Non-pigmented ciliary epithelial cell (primary cell): ENCODE measurements around the gene TTC38.

Experiments used
- DNase-seq: peaks from one replicate; pipeline ENCODE4 v3.0.0-alpha.2; 2010; ENCODE audit warnings: low read depth

TTC38 gene

GRCh38 chr22:46267431-46268279, at the start of gene TTC38:
TTC38 (plus strand) TSS chr22:46268008; CDS start chr22:46268040, 32 bp downstream.
- DNase-seq, result no peak

DNA sequence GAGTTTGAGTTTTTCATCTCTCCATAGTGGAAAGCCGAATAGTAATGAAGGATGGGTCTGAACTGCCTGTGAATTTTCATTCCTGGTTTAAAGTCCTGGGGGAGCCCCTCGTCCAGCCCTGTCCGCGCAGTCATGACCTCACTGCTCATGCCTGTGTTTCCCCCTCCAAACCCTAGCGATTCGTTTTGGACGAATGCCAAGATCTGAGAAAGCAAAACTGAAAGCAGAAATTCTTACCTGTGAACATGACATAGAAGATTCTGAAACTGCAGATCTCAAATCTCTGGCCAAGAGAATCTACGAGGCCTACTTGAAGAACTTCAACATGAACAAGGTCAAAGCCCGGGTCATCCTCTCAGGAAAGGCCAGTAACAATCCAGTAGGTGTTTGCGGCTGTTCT, 48.2 kb upstream of the TTC38 start:
- DNase-seq, result no peak

DNA sequence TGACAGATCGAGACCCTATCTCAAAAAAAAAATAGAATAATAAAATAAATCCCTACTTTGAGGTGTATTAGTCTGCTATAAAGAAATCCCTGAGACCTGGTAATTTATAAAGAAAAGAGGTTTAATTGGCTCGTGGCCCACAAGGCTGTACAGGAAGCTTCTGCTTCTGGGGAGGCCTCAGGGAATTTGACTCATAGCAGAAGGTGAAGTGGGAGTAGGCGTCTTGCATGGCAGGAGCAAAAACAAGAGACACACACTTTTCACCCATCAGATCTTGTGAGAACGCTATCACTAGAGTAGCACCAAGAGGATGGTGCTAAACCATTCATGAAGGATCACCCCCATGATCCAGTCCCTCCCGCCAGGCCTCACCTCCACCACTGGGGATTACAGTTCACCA, 46.9 kb upstream of the TTC38 start:
- no peak for DNase-seq

- no peak for DNase-seq
These were observed 43.5 kb upstream of the TTC38 start for GRCh38 chr22:46224044-46224897.

- no peak for DNase-seq
These were observed 42.9 kb upstream of the TTC38 start for GRCh38 chr22:46224898-46225290.

DNA sequence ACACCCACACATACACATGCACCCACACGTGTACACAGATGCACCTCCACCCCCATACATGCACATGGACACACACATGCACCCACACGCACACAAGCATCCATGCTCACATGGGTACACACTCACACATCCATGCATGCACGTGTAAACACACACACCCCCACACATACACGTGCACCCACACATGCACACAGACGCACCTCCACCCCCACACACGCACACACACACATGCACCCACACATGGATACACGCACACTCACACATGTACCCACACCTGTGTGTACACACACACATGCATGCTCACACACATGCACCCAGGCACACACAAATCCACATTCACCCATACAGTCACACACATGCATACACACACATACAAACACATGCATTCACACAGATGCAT, 42.2 kb upstream of the TTC38 start:
- no peak for DNase-seq

GRCh38 chr22:46226577-46226976, 41.2 kb upstream of the TTC38 start:
- DNase-seq, result no peak

DNA sequence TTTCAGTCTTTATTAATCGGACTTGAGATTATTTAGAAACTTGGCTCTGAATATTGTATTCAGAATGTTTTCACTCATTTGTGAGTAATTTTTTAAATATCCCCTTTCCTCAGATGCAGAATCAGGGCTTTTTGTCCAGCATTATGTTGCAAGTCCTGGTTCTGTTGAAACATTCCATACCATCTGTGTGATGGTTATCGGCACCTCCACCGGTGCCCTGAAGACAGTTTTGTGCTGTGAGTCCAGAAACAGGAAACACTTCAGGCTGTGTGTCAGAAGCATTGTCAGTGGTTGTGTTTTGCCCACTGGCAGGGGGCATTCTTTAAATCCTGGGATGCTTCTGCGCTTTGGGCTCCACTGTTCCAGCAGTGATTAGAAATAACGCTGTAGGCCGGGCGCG, 38.1 kb upstream of the TTC38 start:
- DNase-seq, result no peak

GRCh38 chr22:46230262-46230901, 37.4 kb upstream of the TTC38 start:
- DNase-seq, result no peak

DNA sequence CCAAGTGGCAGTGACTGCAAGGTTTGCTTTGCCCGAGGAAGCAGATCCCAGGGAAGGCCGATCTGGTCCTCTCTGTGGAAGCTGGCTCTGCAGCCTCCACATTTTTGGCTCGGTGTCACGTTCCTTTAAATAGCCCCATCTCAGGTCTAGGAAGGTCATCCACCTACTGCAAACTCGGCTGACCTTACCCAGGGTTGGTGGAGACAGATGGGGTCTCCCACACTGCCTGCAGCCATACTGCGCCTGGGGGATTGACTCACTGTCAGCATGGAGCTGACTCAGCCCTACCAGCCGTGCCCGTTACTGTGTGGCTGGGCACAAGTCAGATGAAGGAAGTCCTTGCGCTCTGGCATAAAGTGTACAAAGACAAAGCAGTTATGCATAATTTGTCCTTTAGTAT, 34.6 kb upstream of the TTC38 start:
- no peak for DNase-seq

- no peak for DNase-seq
These were observed 32.8 kb upstream of the TTC38 start for GRCh38 chr22:46234969-46235368.

DNA sequence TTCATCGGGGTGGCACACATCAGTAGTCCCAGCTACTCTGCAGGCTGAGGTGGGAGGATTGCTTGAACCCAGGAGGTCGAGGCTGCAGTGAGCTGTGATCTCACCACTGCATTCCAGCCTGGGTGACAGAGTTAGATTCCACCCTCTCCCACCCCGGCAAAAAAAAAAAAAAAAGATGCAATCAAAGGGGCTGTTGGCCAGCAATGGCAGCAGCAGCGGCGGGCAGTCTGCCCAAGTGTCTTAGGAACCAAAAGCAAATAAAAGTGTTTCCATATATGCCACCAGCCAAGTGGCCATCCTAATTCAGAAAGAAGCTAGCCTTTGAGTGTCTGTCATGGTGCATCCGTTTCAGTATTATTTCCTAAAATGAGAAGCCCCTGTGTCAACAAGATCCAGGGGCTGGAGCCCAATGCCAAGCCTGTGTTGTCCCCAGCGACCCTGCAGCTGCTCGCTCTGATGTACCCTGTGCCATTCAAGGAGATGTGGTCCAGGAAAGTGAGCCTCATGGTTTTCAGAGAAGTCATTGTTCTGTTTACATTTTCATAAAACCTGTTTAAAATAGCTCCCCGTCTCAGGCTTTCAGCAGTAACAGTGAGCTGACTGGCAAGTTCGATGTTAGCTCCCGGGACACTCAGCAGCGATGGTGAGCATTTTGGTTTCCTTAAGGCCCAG, 30.2 kb upstream of the TTC38 start:
- no peak for DNase-seq

DNA sequence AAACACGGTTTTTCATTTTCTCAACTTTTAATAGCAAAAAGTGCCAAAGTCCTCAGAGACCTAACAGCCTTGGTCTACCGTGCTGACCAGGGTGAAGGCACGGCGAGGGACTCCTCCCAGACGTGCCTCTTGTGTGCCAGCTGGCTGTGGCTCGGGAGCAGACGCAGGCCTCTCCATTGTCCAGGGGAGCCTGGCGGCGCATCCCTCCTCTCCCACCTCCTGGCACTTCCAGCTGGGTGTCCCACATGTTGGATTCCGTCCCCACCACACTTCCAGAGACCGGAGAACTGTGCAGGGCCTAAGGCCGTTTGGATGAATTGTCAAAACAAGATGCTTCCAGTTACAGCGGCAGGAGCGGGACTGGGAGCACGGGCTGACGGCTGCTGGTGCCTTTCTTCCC, 29.3 kb upstream of the TTC38 start:
- DNase-seq, result no peak

DNA sequence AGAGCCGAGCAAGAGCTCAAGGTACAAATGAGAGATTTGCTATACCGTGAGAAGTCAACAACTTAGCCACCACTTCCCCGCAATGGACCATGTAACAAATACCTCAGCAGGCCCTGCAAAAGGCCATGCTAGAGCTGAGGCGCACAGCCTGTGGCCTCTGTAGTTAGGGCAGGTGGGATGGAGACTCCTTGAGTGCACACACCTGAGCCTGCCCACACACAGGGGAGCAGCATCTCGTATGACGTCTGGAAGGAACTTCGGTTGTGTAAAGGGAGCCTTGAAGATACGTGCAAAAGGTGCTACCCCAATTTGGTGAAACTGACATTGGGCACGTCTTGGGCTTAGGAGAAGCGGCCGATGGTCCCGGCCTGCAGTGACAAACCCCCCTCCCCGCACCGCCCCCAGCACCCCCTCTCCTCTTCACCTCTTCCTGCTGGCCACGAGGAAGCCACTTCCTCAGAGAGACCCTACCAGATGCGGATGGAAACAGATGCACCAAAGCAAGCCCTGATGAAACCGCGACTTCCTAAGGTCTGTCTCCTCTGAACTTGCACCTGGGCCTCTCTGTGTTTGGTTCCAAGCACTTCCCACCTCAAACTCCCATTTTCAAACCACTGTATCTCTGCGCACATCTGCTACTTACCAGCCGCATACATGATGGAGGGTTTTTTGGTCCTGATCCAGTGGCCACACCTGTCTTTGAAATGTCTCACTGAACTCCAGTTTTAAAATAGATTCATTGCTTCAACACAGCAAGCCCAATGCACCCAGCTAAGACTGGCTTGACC, 28.4 kb upstream of the TTC38 start:
- no peak for DNase-seq

DNA sequence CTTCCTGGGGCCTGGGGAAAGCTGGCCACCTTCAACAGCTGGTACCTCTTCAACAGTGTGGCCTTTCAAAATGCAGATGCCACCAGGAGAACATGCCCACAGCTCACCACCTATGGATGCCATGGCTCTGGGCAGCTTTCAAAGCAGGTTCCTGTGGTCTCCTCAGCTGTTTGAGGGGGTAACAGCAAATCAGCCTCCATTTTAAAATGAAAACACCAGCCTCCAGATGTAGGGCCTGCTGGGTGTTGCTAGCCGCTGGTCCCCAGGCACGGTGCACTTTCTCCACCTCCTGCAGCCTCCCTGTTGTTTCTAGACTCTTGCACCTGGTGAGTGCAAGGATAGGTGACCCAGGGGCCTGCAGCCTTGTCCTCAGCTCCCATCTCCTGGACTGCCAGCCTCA, 27.7 kb upstream of the TTC38 start:
- no peak for DNase-seq

DNA sequence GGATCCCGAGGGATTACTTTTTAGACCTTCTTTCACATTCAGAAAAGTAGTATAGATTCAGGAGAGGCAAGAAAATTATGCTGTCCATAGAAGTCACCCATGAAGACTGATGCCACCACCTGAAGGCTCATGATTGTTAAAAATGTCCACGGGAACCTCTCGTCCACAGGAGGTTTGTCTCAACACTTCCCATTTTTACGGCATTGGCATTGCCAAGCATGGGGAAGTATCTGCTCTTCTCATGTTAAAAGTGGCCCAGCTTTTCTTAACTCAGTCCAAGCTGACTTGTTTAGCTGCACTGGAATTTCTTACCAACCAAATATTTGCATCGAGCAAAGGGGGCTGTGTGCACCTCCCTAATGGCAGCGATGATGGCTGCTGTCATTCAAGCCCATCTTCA, 27.3 kb upstream of the TTC38 start:
- DNase-seq, result no peak

GRCh38 chr22:46240907-46241306, 26.9 kb upstream of the TTC38 start:
- no peak for DNase-seq

- no peak for DNase-seq
These were observed 26.3 kb upstream of the TTC38 start for GRCh38 chr22:46241396-46242007.

DNA sequence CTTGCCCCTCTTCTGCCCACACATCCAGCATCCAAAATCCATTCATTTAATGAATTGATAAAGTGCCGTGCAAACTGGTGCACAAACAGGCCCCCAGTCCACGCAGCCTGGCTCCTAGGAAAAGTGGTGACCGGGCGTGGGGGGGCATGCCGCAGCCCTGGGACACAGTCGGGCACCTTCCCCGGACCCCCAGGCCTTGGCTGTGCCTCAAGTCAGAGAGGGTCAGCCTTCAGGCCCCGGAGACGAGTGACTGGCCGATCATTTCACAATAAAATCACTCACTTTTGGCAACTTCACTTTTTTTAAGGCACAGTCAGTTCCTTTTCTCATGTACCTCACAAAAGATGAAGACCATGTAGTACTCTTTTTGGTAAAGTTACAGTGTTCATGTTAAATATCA, 25.7 kb upstream of the TTC38 start:
- DNase-seq, result no peak

GRCh38 chr22:46244771-46245170, 23.0 kb upstream of the TTC38 start:
- no peak for DNase-seq

GRCh38 chr22:46245511-46245910, 22.3 kb upstream of the TTC38 start:
- DNase-seq, result no peak
